Inferior parietal cortex (tissue), 1 donor: Measurements from ENCODE around the gene SKP2.
"Not testable (repeated sequence)": the region's sequence is repeated elsewhere in the genome, so short reads cannot be mapped to it uniquely, and the experiment has no call there.

Source experiments
- DNase-seq: peaks from one replicate; pipeline ENCODE4 v3.0.0-alpha.2; 2016; ENCODE audit errors: extremely low spot score

The SKP2 gene

DNA sequence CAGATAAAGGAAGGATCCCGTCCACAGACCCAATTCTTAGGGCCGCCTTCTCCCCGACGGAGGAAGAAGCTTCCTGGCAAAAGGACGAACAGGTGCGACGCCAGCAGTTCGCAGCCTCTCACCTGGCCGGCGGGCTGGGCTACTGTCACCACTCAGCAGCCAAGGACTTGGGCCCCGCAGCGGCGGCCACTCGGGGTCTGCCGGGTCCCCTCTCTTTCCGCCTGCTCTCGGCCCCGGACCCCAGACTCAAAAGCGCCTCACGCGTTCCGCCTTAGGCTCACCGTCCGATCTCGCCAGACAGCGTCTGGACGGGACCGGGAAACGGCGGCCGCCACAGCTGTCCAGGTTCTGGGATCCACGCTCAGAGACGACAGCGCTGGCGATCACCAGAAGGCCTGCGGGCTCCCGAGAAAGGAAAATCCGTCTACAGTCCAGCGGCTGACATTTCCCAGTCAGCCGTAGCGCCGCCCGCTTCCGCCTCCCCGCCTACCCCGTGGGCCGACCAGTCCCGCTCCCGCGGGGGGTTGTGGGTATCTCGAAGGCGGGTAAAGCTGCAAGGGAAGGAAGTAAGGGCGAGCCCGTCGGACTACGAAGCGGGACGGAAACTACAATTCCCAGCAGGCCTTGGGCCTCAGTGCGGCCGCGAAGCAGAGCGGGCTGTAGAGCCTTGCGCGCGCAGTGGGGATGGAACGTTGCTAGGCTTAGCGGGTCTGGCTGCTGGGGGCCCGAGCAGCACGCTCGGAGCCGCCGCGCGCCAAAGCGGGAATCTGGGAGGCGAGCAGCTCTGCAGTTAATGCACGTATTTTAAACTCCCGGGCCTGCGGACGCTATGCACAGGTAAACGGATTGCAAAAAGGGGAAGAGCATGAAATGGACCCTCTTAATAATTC, at the start of gene SKP2, which contains the start of gene LMBRD2:
Gene SKP2 (plus strand): TSS at position 678 of the 890 bp plus-strand sequence. CDS start 152 bp downstream, at position 830.
Gene LMBRD2 (minus strand): TSS at position 454 of the 890 bp plus-strand sequence. CDS start 8,538 bp downstream, outside the sequence.
- DNase-seq, result peak; percentile 99

DNA sequence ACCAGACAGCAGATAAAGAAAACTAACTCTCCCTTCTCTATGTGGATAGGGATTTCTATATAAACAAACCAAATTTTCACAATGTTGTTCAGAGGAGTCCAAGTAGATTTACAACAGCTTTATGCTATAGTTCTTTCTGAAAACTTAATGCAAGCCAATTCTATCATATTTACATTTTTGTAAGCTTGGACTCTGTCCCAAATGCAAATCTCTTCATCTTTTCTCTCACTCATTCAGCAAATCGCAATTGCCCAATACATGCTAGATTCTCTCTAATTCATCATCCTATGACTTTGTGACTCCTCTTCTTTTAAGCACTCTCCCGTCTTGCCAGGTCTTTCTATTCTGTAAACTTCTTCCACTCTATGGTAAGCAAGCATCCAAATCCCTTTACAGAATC, 46.1 kb upstream of the SKP2 start:
- no peak for DNase-seq

DNA sequence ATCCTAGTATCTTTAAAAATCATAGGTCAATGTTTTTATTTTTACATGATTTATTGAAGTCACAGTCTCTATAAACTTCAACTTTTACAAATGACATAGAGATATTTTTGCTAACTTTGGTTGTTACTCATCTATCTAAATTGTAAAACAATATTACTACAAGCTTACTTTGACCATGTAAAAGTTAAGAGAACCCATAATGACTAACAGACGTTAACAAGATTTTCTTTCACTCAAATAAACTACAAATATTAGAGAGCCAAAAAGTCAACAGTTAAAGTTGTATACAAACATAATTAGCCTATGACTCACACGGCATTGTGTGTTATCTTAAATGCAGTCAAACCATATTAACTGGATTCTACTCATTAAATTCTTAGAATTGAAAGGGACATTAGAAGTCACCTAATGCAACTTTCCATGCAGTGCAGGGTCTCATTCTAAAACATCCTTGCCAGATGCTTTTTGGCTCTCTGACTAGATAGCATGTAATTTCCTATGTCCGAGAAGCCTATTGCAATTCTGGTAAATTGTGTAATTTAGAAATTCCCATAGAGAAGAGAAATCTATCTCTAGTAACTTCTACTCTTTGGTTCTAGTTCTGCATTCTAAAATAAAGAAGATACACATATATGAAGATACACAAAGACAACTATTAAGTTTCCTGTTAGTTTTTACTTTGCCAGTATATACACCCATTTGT, 43.0 kb upstream of the SKP2 start:
- DNase-seq, result no peak

DNA sequence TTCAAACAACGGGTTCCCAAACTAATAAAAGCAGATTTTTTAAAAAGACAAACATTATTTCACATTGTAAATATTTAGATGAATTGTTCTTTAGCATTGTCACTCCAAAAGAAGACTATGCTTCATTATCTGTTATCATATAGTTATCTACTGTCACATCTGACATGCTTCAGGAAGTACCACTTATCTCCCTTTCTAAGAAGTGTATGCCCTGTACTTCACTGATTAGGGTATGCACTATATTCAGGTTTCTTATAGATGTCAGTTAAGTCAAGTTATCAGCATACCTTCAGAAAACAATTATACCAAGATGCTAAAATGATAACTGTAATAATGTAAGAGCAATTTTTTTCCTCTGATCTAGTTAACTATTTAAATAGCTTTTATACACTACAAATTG, 40.7 kb upstream of the SKP2 start:
- no peak for DNase-seq

DNA sequence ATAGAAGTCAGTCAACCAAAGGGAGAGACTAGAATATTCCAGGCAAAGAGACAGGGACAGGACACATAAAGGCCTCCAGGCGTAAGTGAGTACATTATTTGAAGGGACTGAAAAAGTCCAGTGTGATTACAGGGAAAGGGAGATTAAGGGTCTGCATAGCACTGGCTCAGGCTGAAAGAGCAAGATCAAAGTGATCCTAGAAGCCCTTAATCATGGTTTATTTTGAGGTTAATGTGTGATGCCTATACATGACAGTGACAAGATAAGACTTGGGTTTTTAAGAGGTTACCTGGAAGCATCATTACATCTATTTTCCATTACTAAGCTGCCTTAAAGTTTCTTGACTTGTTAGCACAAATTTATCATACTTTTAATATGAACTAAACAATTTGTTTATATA, 26.0 kb upstream of the SKP2 start:
- no peak for DNase-seq

DNA sequence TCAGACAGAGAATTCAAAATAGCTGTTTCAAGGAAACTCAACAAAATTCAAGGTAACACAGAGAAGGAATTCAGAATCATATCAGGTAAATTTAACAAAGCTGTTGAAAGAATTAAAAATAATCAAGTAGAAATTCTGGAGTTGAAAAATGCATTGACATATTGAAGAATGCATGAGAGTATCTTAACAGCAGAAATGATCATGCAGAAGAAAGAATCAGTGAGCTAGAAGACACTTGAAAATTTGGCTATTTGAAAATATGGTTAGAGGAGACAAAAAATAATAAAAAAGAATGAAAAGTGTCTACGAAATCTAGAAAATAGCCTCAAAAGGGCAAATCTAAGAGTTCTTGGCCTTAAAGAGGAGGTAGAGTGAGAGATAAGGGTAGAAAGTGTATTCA, 23.1 kb upstream of the SKP2 start:
- no peak for DNase-seq

DNA sequence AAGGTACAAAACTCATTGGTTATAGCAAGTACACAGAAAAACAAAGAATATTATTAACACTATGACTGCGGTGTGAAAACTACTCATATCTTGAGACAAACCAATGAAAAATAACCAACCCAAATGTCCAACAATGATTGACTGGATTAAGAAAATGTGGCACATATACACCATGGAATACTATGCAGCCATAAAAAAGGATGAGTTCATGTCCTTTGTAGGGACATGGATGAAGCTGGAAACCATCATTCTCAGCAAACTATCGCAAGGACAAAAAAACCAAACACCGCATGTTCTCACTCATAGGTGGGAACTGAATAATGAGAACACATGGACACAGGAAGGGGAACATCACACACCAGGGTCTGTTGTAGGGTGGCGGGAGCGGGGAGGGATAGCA, 22.2 kb upstream of the SKP2 start:
- DNase-seq, result not testable (repeated sequence)

DNA sequence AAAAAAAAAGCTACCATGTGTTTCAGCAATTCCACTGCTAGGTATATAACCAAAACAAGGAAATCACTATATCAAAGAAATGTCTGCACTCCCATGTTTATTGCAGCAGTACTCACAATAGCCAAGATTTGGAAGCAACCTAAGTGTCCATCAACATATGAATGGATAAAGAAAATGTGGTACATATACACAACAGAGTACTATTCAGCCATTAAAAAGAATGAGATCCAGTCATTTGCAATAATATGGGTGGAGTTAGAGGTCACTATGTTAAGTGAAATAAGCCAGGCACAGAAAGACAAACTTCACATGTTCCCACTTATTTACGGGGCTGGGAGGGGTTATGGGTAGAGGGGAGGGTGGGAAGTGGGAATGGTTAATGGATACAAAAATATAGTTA, 18.9 kb upstream of the SKP2 start:
- not testable (repeated sequence) for DNase-seq

DNA sequence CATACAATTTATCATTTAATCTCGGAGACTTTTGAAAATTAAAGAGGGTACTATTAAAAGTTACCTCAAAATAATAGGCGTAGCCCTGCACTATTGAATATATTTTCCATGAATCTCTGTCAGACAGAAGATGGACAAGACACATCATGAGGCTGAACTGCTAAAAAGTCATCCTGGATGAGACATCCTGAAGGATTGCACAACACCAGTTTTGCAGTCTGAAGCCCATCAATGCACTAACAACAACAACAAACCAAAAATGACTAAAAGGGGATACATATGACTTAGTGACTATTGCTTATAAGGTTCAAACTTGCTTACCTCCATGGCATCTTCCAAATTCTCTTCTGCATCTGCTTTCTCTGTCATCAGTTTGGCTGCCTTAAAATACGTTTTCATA, 15.9 kb upstream of the SKP2 start:
- no peak for DNase-seq

DNA sequence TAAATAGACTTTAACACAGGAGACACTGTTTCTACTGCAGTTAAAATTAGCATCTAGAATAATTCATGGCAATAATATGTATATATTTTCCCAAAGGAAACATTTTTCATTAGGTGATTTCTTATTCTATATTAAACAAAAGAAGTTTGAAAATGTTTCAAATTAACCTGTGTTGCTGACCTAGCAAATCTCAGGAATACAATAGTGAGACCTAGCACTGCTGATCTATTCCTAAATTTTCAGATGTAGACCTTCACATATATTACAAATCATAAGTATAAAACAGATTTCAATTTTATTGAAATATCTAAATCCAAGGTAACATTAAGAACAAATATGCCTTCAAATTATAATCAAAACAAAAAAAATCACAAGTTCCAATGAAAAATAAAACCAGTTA, 15.3 kb upstream of the SKP2 start:
- DNase-seq, result no peak

DNA sequence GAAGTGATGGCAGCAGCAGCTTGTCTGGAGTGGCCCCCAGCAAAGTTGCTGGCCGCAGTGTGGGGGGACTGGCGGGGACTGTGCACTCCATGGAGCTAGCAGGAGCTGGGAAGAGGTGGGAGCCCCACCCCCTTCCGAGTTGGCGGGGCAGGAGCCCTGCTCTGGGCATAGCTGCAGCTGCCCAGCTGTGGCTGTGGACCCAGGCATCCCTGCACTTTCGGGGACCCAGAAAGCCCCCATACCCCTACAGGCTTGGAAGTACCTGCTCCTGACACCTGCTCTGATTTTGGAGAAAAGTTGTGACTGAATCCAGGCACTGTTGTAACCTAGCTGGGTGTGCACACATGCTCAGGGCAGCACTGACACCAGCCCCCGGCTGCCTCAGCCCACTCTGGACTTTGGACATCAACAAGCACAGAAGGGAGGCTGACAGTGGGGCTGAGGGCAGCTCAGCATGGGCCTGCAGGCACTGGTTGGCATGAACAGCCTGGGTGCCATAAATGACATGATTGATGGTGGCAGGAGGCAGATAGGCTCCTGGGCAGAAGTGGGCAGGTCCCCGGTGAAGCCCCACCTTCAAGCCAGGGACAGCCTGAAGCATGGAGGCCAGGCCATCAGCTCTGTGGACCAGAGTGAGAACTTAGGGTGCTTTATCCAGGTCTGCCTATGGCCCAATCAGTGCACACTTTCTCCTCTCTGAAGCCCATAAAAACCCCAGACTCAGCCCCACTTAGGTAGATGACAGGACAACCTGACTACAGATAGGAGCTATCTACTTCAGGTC, 12.8 kb upstream of the SKP2 start:
- DNase-seq, result no peak

DNA sequence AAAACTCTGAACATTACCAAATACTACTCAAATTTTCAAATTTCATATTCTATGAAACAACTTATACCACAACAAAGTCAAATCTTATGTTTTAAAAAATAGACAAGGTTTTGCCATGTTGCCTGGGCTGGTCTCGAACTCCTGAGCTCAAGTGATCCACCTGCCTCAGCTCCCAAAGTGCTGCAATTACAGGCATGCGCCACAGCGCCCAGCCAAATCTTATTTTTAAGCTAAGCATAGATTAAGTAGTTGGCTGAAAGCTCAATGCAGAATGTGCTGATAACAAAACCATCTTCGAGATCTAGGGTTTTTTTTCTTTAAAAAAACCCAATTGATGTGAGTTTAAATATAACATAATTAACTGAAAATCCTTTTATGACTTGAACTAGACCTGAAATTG, 6.6 kb upstream of the SKP2 start:
- DNase-seq, result no peak

DNA sequence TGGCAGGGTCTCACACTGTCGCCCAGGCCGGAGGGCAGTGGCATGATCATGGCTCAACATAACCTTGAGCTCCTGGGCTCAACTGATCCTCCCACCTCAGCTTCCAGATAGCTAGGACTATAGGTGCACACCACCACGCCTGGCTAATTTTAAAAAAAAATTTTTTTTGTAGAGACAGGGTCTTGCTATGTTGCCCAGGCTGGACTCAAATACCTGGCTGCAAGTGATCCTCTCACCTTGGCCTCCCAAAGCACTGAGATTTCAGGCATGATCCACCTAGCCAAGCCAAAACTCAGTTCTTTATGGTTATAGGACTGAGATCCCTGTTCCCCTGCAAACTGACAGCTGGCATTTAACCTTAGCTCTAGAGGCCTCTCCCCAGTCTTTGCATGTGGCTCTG, 5.5 kb upstream of the SKP2 start:
- DNase-seq, result no peak

DNA sequence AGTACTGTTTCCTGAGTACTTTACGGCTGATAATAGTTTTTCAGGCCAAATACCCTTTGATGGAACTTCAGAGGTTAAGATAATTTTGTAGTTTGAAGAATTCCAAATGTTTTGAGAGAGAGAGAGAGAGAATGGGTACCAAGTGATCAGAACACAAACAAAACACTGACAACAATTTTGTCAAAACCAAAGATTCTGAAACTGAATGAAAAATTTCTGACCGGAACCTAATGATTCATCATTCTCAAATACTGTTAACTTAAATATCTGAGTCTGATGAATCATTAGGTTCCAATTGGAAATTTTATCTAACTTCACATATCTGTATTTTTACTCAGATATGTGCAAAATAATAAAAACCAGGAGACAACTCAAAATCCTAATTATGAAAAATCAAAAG, 4.2 kb upstream of the SKP2 start:
- no peak for DNase-seq

DNA sequence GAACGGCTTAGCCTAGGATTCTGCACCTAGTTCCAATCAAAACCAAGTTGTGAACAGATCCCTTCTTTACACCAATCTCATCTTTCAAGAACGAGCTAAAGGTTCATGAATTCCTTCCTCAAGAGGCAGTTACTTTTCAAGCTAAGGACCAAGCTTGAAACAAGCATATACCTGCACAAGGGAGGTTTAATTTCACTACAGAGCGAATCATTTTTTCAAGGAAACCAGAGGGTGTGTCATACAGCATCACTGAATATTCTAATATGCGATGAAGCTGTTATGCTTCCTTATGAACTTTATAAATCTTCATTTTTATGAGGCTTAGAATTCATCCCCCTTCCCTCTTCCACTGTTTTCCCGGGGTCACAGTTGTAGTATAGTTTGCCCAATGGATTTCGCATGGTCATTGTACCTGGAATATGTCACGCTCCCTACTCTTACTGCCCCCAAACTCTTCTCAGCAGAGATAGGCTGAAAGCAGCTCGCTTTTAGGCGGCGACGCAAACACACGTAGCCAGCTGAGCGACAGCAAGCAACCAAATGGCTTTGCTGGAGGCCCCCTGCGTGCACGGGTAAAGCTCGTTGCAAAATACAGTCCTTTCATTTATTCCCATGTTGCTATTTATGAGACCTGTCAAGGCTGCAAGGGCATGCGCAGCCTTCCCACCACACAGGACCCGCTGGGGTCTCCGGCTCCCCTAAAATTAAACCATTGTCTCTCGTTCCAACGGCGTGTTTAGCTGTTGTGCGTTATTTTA, 1.1 kb upstream of the SKP2 start:
- DNase-seq, result no peak

DNA sequence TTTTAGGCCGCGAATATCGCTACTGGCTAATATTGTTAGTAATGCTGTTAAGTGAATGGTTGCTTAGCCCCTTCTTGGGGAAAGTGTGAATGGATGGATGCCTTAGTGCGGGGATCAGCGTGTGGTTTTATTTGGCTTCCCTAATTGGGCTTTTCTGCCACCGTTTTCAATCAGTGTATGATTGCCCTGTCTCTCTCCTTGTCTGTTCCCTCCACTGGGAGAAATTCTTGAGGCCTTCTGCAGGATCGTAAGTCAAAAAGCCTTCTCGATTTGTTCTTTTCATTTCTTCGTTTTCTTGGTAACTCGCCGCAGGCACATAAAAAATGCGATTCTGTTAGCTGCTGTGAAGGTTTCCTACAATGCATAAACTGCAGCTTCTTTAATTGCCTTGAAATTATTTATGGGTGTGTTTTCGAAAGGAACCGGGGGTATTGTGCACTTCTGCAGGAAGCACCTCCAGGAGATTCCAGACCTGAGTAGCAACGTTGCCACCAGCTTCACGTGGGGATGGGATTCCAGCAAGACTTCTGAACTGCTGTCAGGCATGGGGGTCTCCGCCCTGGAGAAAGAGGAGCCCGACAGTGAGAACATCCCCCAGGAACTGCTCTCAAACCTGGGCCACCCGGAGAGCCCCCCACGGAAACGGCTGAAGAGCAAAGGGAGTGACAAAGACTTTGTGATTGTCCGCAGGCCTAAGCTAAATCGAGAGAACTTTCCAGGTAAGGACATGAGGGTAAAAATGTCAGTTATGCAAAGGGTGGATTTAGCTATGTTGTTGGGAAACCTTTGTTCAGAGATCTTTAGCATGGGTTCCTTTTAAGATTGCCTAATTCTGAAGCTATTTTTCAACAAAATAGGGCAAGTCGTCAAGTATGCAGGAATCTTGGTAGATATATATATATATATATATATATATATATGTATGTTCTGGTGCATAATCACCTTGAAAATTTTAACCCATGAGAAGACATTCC, 700 bp downstream of the SKP2 start:
- DNase-seq, result no peak

DNA sequence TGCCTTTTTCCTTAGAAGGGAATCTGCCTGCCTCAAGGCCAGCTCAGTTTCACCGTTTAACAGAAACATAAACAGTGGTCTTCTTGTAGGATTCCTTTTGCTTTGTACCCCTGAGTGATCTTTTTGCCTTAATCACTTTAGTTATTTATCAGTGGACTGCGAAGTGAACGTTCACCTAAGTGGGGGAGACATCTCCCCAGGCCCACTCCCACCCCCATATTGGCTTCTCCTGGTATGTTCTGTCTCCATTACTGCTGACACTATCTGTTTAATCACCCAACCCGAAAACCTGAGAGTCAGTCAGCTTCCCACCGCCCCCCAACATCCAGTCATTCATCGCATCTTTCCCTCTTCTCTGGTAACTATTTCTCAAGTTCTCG, 1.4 kb downstream of the SKP2 start:
- DNase-seq, result no peak

DNA sequence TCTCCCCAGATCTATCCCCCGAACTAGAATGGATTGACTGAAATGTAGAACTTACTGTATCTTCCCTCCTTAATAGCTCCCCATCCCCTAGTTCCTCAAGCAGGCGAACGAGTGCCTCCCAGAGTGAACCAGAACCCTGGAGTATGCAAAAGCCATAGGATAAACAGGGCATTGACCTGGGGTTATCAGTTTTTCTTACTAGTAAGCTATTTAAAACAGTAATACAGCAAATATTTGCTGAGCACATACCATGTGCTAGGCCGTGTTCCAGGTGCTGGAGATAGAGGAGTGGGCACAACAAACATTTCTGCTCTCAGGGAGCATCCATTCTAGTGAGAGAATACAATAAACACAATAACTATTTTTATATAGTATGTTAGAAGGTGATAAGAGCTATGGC, 1.8 kb downstream of the SKP2 start:
- no peak for DNase-seq

DNA sequence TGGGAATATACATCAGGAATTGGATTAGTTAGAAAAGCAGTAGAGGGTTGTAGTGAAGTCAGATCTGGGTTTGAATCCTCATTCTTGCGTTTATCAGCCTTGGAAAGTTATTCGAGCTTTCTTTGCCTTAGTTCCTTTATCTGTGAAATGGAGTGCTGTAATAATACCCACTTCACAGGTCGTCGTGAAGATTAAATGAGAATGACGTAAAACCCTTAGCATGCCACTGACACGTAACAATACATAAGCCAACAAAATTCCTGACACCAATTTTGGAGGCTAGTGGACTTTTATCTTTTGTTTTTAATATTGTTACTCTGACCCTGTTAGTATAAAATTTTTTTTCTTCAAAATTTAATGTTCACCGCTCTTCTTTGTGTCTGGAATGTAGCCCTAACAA, 3.4 kb downstream of the SKP2 start:
- DNase-seq, result no peak

DNA sequence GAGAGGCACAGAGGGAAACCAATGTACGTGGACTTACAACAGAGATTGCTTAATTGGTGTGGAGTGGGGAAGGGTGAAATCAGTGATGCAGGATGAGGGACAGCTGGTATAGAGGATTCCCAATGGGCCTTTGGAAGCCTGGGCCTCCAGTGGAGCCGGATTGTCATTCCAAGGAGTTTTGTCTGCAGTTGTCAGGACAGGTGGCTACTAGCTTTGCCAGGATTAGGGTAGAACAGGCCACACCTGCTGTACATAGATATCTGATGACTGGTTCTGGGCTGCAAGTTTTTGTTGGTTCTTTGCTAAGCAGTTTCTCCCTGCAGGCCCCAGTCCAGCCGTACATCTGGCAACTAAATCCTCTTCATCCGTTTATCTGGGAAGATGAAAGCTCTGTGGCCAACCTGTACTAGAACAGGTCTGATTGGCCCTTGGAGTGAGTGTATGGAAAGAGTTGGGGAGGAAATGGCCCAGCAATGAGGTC, 4.2 kb downstream of the SKP2 start:
- DNase-seq, result no peak
